Right ventricle myocardium inferior (tissue), 1 donor: ENCODE data around the gene SPATA6. TPM values are rescaled to one million over a fixed set of nuclear protein-coding genes. Genes with fewer than 3 reads are reported as not detected.
"Not testable (repeated sequence)": the region's sequence is repeated elsewhere in the genome, so short reads cannot be mapped to it uniquely, and the experiment has no call there.

Experiments
- ATAC-seq: fragments of 200-7000 bp; cut with Tn5 transposase; one replicate; pipeline ENCODE4 v1.9.1; 2020; ENCODE audit warnings: mild to moderate bottlenecking, moderate library complexity
- DNase-seq: peaks from one replicate; pipeline ENCODE4 v3.0.0; 2021; ENCODE audit errors: missing footprints
- intact Hi-C: fragments of 100-400 bp; cut with DNase I; formaldehyde crosslinking; loops from one replicate; pipeline ENCODE4 v1.11.0; 2022
- total RNA-seq: library from RNA; stranded (reverse); fragmentation: NEBNext Ultra II Directional; extraction: Animal tissue kit (Norgen Biotek cat#: 25700); gene quantifications from one replicate; pipeline ENCODE4 v1.2.1, GENCODE V29; 2021
- donor health status: DM: no; HTN: yes; CAD: no; lungs with severe emphysema.

The SPATA6 gene
- total RNA-seq, 1 donor from 2014 or later: 10.8 TPM

- DNase-seq: no peak
- intact Hi-C loops: no loop called here
Observed at GRCh38 chr1:48396208-48396607, 75.8 kb downstream of the SPATA6 start.

GRCh38 chr1:48391926-48392325 lies 80.1 kb downstream of the SPATA6 start:
- ATAC-seq (no peak), DNase-seq (no peak)
- intact Hi-C loops: no loop called here

More at GRCh38 chr1:48396208-48396607, 75.8 kb downstream of the SPATA6 start:
- no peak for ATAC-seq

- DNase-seq (no peak), ATAC-seq (no peak)
- intact Hi-C loops: no loop called here
Observed at GRCh38 chr1:48387409-48387808, 84.6 kb downstream of the SPATA6 start.

GRCh38 chr1:48374785-48375184 lies 97.2 kb downstream of the SPATA6 start:
- DNase-seq (no peak), ATAC-seq (no peak)
- intact Hi-C loops: no loop called here

- DNase-seq (no peak), ATAC-seq (no peak)
- intact Hi-C loops: no loop called here
Observed at GRCh38 chr1:48371598-48371997, 100.4 kb downstream of the SPATA6 start.

- intact Hi-C loops: no loop called here
- ATAC-seq: no peak
- no peak for DNase-seq
Observed at GRCh38 chr1:48362901-48363300, 109.1 kb downstream of the SPATA6 start.

GRCh38 chr1:48356901-48357300 lies 115.1 kb downstream of the SPATA6 start:
- DNase-seq: no peak
- intact Hi-C loops: loop anchor here (5.0 kb wide), 1 partner anchor 140 kb away; no protein-coding TSS in a partner anchor
- ATAC-seq: no peak

- DNase-seq: no peak
- intact Hi-C loops: no loop called here
- ATAC-seq: no peak
Observed at GRCh38 chr1:48344373-48344772, 127.6 kb downstream of the SPATA6 start.

- no peak for DNase-seq
- no peak for ATAC-seq
- intact Hi-C loops: no loop called here
Observed at GRCh38 chr1:48341221-48341620, 130.8 kb downstream of the SPATA6 start.

- ATAC-seq: no peak
- intact Hi-C loops: no loop called here
- DNase-seq: no peak
Observed at GRCh38 chr1:48338257-48338656, 133.7 kb downstream of the SPATA6 start.

GRCh38 chr1:48333316-48333715 lies 138.7 kb downstream of the SPATA6 start:
- ATAC-seq (no peak), DNase-seq (no peak)
- intact Hi-C loops: no loop called here

- intact Hi-C loops: no loop called here
- DNase-seq: no peak
- ATAC-seq: no peak
Observed at GRCh38 chr1:48332115-48332514, 139.9 kb downstream of the SPATA6 start.

GRCh38 chr1:48329905-48330304 lies 142.1 kb downstream of the SPATA6 start:
- intact Hi-C loops: no loop called here
- ATAC-seq: no peak
- DNase-seq: no peak

- intact Hi-C loops: no loop called here
- DNase-seq (no peak), ATAC-seq (no peak)
Observed at GRCh38 chr1:48329486-48329885, 142.5 kb downstream of the SPATA6 start.

- not testable (repeated sequence) for DNase-seq
Observed at GRCh38 chr1:48311829-48312228, 160.2 kb downstream of the SPATA6 start.

GRCh38 chr1:48309564-48310082 lies 162.4 kb downstream of the SPATA6 start:
- ATAC-seq (no peak), DNase-seq (no peak)
- intact Hi-C loops: no loop called here

More at GRCh38 chr1:48311829-48312228, 160.2 kb downstream of the SPATA6 start:
- intact Hi-C loops, ATAC-seq: not testable (repeated sequence)

GRCh38 chr1:48302652-48303051 lies 169.4 kb downstream of the SPATA6 start:
- intact Hi-C loops: no loop called here
- no peak for DNase-seq
- ATAC-seq: no peak

GRCh38 chr1:48294656-48295055 lies 177.3 kb downstream of the SPATA6 start:
- DNase-seq (no peak), ATAC-seq (no peak)
- intact Hi-C loops: no loop called here

GRCh38 chr1:48294094-48294493 lies 177.9 kb downstream of the SPATA6 start:
- ATAC-seq, DNase-seq, intact Hi-C loops: not testable (repeated sequence)

- ATAC-seq (no peak), DNase-seq (no peak)
- intact Hi-C loops: no loop called here
Observed at GRCh38 chr1:48292706-48293105, 179.3 kb downstream of the SPATA6 start.

GRCh38 chr1:48291421-48291820 lies 180.6 kb downstream of the SPATA6 start:
- intact Hi-C loops: no loop called here
- ATAC-seq (no peak), DNase-seq (no peak)
